ENCODE measurements around the gene MGARP. TPM values are rescaled to one million over a fixed set of nuclear protein-coding genes. Genes with fewer than 3 reads are reported as not detected.

The MGARP gene
- total RNA-seq, 1 donor from 2014 or later, result 0.45 TPM

GRCh38 chr4:139311909-139312308 lies 31.9 kb upstream of the MGARP start:
- Histone ChIP-seq H2AFZ (ENCODE audit: low read depth, low read length) (no peak overlapping the region), H3K4me3 (ENCODE audit: insufficient read depth, low read depth, low read length) (no peak overlapping the region), H3K36me3 (ENCODE audit: insufficient read depth, low read length) (no peaks in the 10 kb centered on the region), H3K9me3 (ENCODE audit: insufficient read depth, low read depth, low read length) (no peaks in the 10 kb centered on the region), H3K27ac (ENCODE audit: low read depth, low read length) (no peak overlapping the region), H4K20me1 (ENCODE audit: insufficient read depth, low read length) (peaks cover 76% of the 10 kb centered on the region), H3K27me3 (ENCODE audit: insufficient read depth, low read length) (no peaks in the 10 kb centered on the region), H3K4me2 (ENCODE audit: low read length) (no peak overlapping the region), H3K9ac (ENCODE audit: low read length) (no peak overlapping the region), H3K79me2 (ENCODE audit: insufficient read depth, low read length) (peaks cover 99% of the 10 kb centered on the region), H3K4me1 (ENCODE audit: insufficient read depth, low read length) (no peaks in the 10 kb centered on the region)
- Mint-ChIP-seq H3K9me3 (ENCODE audit: unreplicated experiment) (no peaks in the 10 kb centered on the region), H3K4me3 (ENCODE audit: unreplicated experiment) (no peak overlapping the region), H3K4me1 (ENCODE audit: low read depth, unreplicated experiment) (peaks cover 13% of the 10 kb centered on the region), H3K36me3 (ENCODE audit: low read depth, unreplicated experiment) (no peaks in the 10 kb centered on the region), H3K27me3 (ENCODE audit: low read depth, unreplicated experiment) (no peaks in the 10 kb centered on the region), H3K27ac (ENCODE audit: unreplicated experiment) (no peak overlapping the region)
- no peak for FAIRE-seq
- TF ChIP-seq EZH2 (IDR thresholded peaks at IDR 0.05; ENCODE audit: insufficient read depth, low read length) (no peak), CTCF (IDR thresholded peaks at IDR 0.05; ENCODE audit: insufficient read depth, low read depth, low read length) (no peak)
- no peak for DNase-seq (ENCODE audit: low read depth)

- Mint-ChIP-seq H3K27ac (ENCODE audit: unreplicated experiment) (no peak overlapping the region), H3K27me3 (ENCODE audit: low read depth, unreplicated experiment) (no peaks in the 10 kb centered on the region), H3K4me1 (ENCODE audit: low read depth, unreplicated experiment) (peaks cover 9% of the 10 kb centered on the region), H3K4me3 (ENCODE audit: unreplicated experiment) (no peak overlapping the region), H3K9me3 (ENCODE audit: unreplicated experiment) (peaks cover 4% of the 10 kb centered on the region), H3K36me3 (ENCODE audit: low read depth, unreplicated experiment) (peaks cover 8% of the 10 kb centered on the region)
- Histone ChIP-seq H3K27me3 (ENCODE audit: insufficient read depth, low read length) (no peaks in the 10 kb centered on the region), H3K4me1 (ENCODE audit: insufficient read depth, low read length) (peaks cover 11% of the 10 kb centered on the region), H3K79me2 (ENCODE audit: insufficient read depth, low read length) (peaks cover 92% of the 10 kb centered on the region), H4K20me1 (ENCODE audit: insufficient read depth, low read length) (peaks cover 66% of the 10 kb centered on the region), H3K9ac (ENCODE audit: low read length) (no peak overlapping the region), H3K36me3 (ENCODE audit: insufficient read depth, low read length) (peaks cover 3% of the 10 kb centered on the region), H3K9me3 (ENCODE audit: insufficient read depth, low read depth, low read length) (peaks cover 3% of the 10 kb centered on the region), H2AFZ (ENCODE audit: low read depth, low read length) (no peak overlapping the region), H3K27ac (ENCODE audit: low read depth, low read length) (no peak overlapping the region), H3K4me2 (ENCODE audit: low read length) (no peak overlapping the region), H3K4me3 (ENCODE audit: insufficient read depth, low read depth, low read length) (no peak overlapping the region)
- no peak for FAIRE-seq
- no peak for DNase-seq (ENCODE audit: low read depth)
- no peak for TF ChIP-seq CTCF (IDR thresholded peaks at IDR 0.05; ENCODE audit: insufficient read depth, low read depth, low read length)
- no peak for TF ChIP-seq EZH2 (IDR thresholded peaks at IDR 0.05; ENCODE audit: insufficient read depth, low read length)
Observed at GRCh38 chr4:139304920-139305319, 24.9 kb upstream of the MGARP start.

GRCh38 chr4:139301821-139302611 lies 22.0 kb upstream of the MGARP start, which contains the start of gene NDUFC1:
TSS of gene NDUFC1 (minus strand) at chr4:139302477. CDS start at chr4:139295798, 6,679 bp downstream.
- H4K20me1 ChIP-seq (ENCODE audit: insufficient read depth, low read length), result peaks cover 47% of the 10 kb centered on the region
- Mint-ChIP-seq H3K9me3 (ENCODE audit: unreplicated experiment) (peaks cover 4% of the 10 kb centered on the region), H3K4me3 (ENCODE audit: unreplicated experiment) (peak within 1 kb of the TSS; percentile 99), H3K27me3 (ENCODE audit: low read depth, unreplicated experiment) (no peaks in the 10 kb centered on the region), H3K36me3 (ENCODE audit: low read depth, unreplicated experiment) (peaks cover 8% of the 10 kb centered on the region), H3K4me1 (ENCODE audit: low read depth, unreplicated experiment) (peaks cover 18% of the 10 kb centered on the region), H3K27ac (ENCODE audit: unreplicated experiment) (peak within 1 kb of the TSS; percentile 93)
- H3K4me2 ChIP-seq (ENCODE audit: low read length), result peak within 1 kb of the TSS; percentile 96
- no peak for FAIRE-seq
- H3K36me3 ChIP-seq (ENCODE audit: insufficient read depth, low read length), result peaks cover 3% of the 10 kb centered on the region
- peak within 1 kb of the TSS; percentile 85 for H3K27ac ChIP-seq (ENCODE audit: low read depth, low read length)
- H3K9ac ChIP-seq (ENCODE audit: low read length), result peak within 1 kb of the TSS; percentile 97
- peak within 1 kb of the TSS; percentile 85 for H3K4me3 ChIP-seq (ENCODE audit: insufficient read depth, low read depth, low read length)
- peak within 1 kb of the TSS; percentile 82 for H2AFZ ChIP-seq (ENCODE audit: low read depth, low read length)
- peaks cover 67% of the 10 kb centered on the region for H3K79me2 ChIP-seq (ENCODE audit: insufficient read depth, low read length)
- DNase-seq (ENCODE audit: low read depth), result peak; percentile 18
- H3K27me3 ChIP-seq (ENCODE audit: insufficient read depth, low read length), result no peaks in the 10 kb centered on the region
- H3K4me1 ChIP-seq (ENCODE audit: insufficient read depth, low read length), result peaks cover 19% of the 10 kb centered on the region
- H3K9me3 ChIP-seq (ENCODE audit: insufficient read depth, low read depth, low read length), result peaks cover 3% of the 10 kb centered on the region
- TF ChIP-seq EZH2 (IDR thresholded peaks at IDR 0.05; ENCODE audit: insufficient read depth, low read length) (no peak), CTCF (IDR thresholded peaks at IDR 0.05; ENCODE audit: insufficient read depth, low read depth, low read length) (no peak)
